ENCODE measurements around the gene COP1. TPM values are rescaled to one million over a fixed set of nuclear protein-coding genes. Genes with fewer than 3 reads are reported as not detected.

The COP1 gene
- total RNA-seq, 1 experiment from 2014 or later: 35.8 TPM

GRCh38 chr1:175895966-175896365 is 311.1 kb downstream of the COP1 start:
- BruUV-seq (replicated peaks): no TSS peak
- POLR2A ChIA-PET (ENCODE audit: low non-redundant PET): no interaction called here
- Histone ChIP-seq H3K9me3 (ENCODE audit: low read depth, low read length, poor library complexity, severe bottlenecking) (no peaks in the 10 kb centered on the region), H3K4me3 (ENCODE audit: low read depth, low read length, poor library complexity, severe bottlenecking) (no peak overlapping the region), H3K27ac (ENCODE audit: low read depth, low read length, poor library complexity, severe bottlenecking) (no peak overlapping the region), H3K27me3 (replicated peaks; ENCODE audit: insufficient read depth, low read depth, low read length, poor library complexity) (no peaks in the 10 kb centered on the region), H3K36me3 (ENCODE audit: insufficient read depth, low read length, poor library complexity, severe bottlenecking) (no peaks in the 10 kb centered on the region), H3K4me1 (ENCODE audit: insufficient read depth, low read length, poor library complexity, severe bottlenecking) (no peaks in the 10 kb centered on the region)
- intact Hi-C loops (cut with micrococcal nuclease; ENCODE audit: unreplicated experiment): loop anchor here (10.0 kb wide), 1 partner anchor 179 kb away; no protein-coding TSS in a partner anchor
- no peak for DNase-seq (ENCODE audit: low spot score)
- TF ChIP-seq CTCF (conservative IDR thresholded peaks at IDR 0.05; ENCODE audit: low read depth, low read length) (no peak), EZH2 (IDR thresholded peaks at IDR 0.05; ENCODE audit: borderline replicate concordance, low read depth, low read length, poor library complexity, severe bottlenecking) (no peak)
- CTCF ChIA-PET: interaction anchor here (0.6 kb wide), 1 partner anchor 137 kb away, joined by 3 read pairs; no protein-coding TSS in a partner anchor

All from A673 (cell line).